ENCODE measurements around the gene TPBGL. TPM values are rescaled to one million over a fixed set of nuclear protein-coding genes. Genes with fewer than 3 reads are reported as not detected.
A peak's percentile ranks its signal among the peaks of the same experiment; 100 is the strongest.

TPBGL gene
- total RNA-seq, 1 experiment from 2014 or later = not detected

GRCh38 chr11:75204012-75204674 lies 36.4 kb upstream of the TPBGL start:
- no peaks in the 10 kb centered on the region for H3K4me1 ChIP-seq (ENCODE audit: low read length)
- no peaks in the 10 kb centered on the region for H3K9me3 ChIP-seq (ENCODE audit: low read length)
- H2AFZ ChIP-seq (ENCODE audit: low read length) = no peak overlapping the region
- no peaks in the 10 kb centered on the region for H3K79me2 ChIP-seq (ENCODE audit: low read length)
- no peak overlapping the region for H3K4me3 ChIP-seq (ENCODE audit: low read length)
- H3K27ac ChIP-seq (ENCODE audit: low read length) = no peak overlapping the region
- H4K20me1 ChIP-seq (ENCODE audit: insufficient read depth, low read depth, low read length) = no peaks in the 10 kb centered on the region
- H3K36me3 ChIP-seq (ENCODE audit: insufficient read depth, low read length) = no peaks in the 10 kb centered on the region
- no peak overlapping the region for H3K4me2 ChIP-seq (ENCODE audit: low read depth, low read length, poor library complexity, severe bottlenecking)
- no peaks in the 10 kb centered on the region for H3K27me3 ChIP-seq (ENCODE audit: low read length)
- H3K9ac ChIP-seq (ENCODE audit: low read length) = no peak overlapping the region
- no peak for DNase-seq
- no peaks in the 10 kb centered on the region for H3K9me2 ChIP-seq (replicated peaks; ENCODE audit: insufficient read depth, low read length)

- H3K27me3 ChIP-seq (ENCODE audit: low read length) = no peaks in the 10 kb centered on the region
- H3K4me3 ChIP-seq (ENCODE audit: low read length) = no peak overlapping the region
- H3K36me3 ChIP-seq (ENCODE audit: insufficient read depth, low read length) = no peaks in the 10 kb centered on the region
- H3K4me1 ChIP-seq (ENCODE audit: low read length) = no peaks in the 10 kb centered on the region
- no peak overlapping the region for H3K27ac ChIP-seq (ENCODE audit: low read length)
- no peak overlapping the region for H3K4me2 ChIP-seq (ENCODE audit: low read depth, low read length, poor library complexity, severe bottlenecking)
- H3K79me2 ChIP-seq (ENCODE audit: low read length) = no peaks in the 10 kb centered on the region
- no peak overlapping the region for H2AFZ ChIP-seq (ENCODE audit: low read length)
- no peaks in the 10 kb centered on the region for H4K20me1 ChIP-seq (ENCODE audit: insufficient read depth, low read depth, low read length)
- no peak overlapping the region for H3K9ac ChIP-seq (ENCODE audit: low read length)
- peak; percentile 92 for DNase-seq
- H3K9me3 ChIP-seq (ENCODE audit: low read length) = no peaks in the 10 kb centered on the region
- no peaks in the 10 kb centered on the region for H3K9me2 ChIP-seq (replicated peaks; ENCODE audit: insufficient read depth, low read length)
These were observed 35.6 kb upstream of the TPBGL start for GRCh38 chr11:75204685-75205563.

GRCh38 chr11:75205564-75206020 lies 35.0 kb upstream of the TPBGL start:
- no peak overlapping the region for H3K4me3 ChIP-seq (ENCODE audit: low read length)

GRCh38 chr11:75208446-75208845 lies 32.1 kb upstream of the TPBGL start:
- Histone ChIP-seq H3K27ac (ENCODE audit: low read length) (no peak overlapping the region), H3K9ac (ENCODE audit: low read length) (no peak overlapping the region), H3K4me1 (ENCODE audit: low read length) (no peaks in the 10 kb centered on the region), H3K9me2 (replicated peaks; ENCODE audit: insufficient read depth, low read length) (no peaks in the 10 kb centered on the region), H3K27me3 (ENCODE audit: low read length) (no peaks in the 10 kb centered on the region), H3K9me3 (ENCODE audit: low read length) (no peaks in the 10 kb centered on the region), H3K4me3 (ENCODE audit: low read length) (no peak overlapping the region), H3K36me3 (ENCODE audit: insufficient read depth, low read length) (no peaks in the 10 kb centered on the region), H2AFZ (ENCODE audit: low read length) (no peak overlapping the region), H3K79me2 (ENCODE audit: low read length) (no peaks in the 10 kb centered on the region), H4K20me1 (ENCODE audit: insufficient read depth, low read depth, low read length) (no peaks in the 10 kb centered on the region), H3K4me2 (ENCODE audit: low read depth, low read length, poor library complexity, severe bottlenecking) (no peak overlapping the region)
- DNase-seq = no peak

More at GRCh38 chr11:75205564-75206020, 35.0 kb upstream of the TPBGL start:
- Histone ChIP-seq H3K36me3 (ENCODE audit: insufficient read depth, low read length) (no peaks in the 10 kb centered on the region), H2AFZ (ENCODE audit: low read length) (no peak overlapping the region), H3K79me2 (ENCODE audit: low read length) (no peaks in the 10 kb centered on the region), H3K4me1 (ENCODE audit: low read length) (no peaks in the 10 kb centered on the region), H3K4me2 (ENCODE audit: low read depth, low read length, poor library complexity, severe bottlenecking) (no peak overlapping the region), H3K9ac (ENCODE audit: low read length) (no peak overlapping the region), H3K9me3 (ENCODE audit: low read length) (no peaks in the 10 kb centered on the region), H3K27ac (ENCODE audit: low read length) (no peak overlapping the region), H4K20me1 (ENCODE audit: insufficient read depth, low read depth, low read length) (no peaks in the 10 kb centered on the region), H3K27me3 (ENCODE audit: low read length) (no peaks in the 10 kb centered on the region), H3K9me2 (replicated peaks; ENCODE audit: insufficient read depth, low read length) (no peaks in the 10 kb centered on the region)
- DNase-seq = no peak

- Histone ChIP-seq H3K27me3 (ENCODE audit: low read length) (no peaks in the 10 kb centered on the region), H3K27ac (ENCODE audit: low read length) (no peak overlapping the region), H3K79me2 (ENCODE audit: low read length) (no peaks in the 10 kb centered on the region), H3K9me2 (replicated peaks; ENCODE audit: insufficient read depth, low read length) (no peaks in the 10 kb centered on the region), H3K9ac (ENCODE audit: low read length) (no peak overlapping the region), H4K20me1 (ENCODE audit: insufficient read depth, low read depth, low read length) (peaks cover 5% of the 10 kb centered on the region; the same call in 1 of the 2 replicates), H2AFZ (ENCODE audit: low read length) (no peak overlapping the region), H3K4me2 (ENCODE audit: low read depth, low read length, poor library complexity, severe bottlenecking) (no peak overlapping the region), H3K4me1 (ENCODE audit: low read length) (no peaks in the 10 kb centered on the region), H3K4me3 (ENCODE audit: low read length) (no peak overlapping the region), H3K9me3 (ENCODE audit: low read length) (no peaks in the 10 kb centered on the region), H3K36me3 (ENCODE audit: insufficient read depth, low read length) (no peaks in the 10 kb centered on the region)
- no peak for DNase-seq
These were observed 28.2 kb upstream of the TPBGL start for GRCh38 chr11:75212411-75212810.

GRCh38 chr11:75214411-75214821 lies 26.2 kb upstream of the TPBGL start:
- H3K9me2 ChIP-seq (replicated peaks; ENCODE audit: insufficient read depth, low read length) = no peaks in the 10 kb centered on the region
- H3K4me2 ChIP-seq (ENCODE audit: low read depth, low read length, poor library complexity, severe bottlenecking) = no peak overlapping the region
- H3K4me3 ChIP-seq (ENCODE audit: low read length) = no peak overlapping the region
- no peaks in the 10 kb centered on the region for H3K36me3 ChIP-seq (ENCODE audit: insufficient read depth, low read length)
- H3K79me2 ChIP-seq (ENCODE audit: low read length) = no peaks in the 10 kb centered on the region
- no peak overlapping the region for H3K27ac ChIP-seq (ENCODE audit: low read length)
- no peaks in the 10 kb centered on the region for H3K4me1 ChIP-seq (ENCODE audit: low read length)
- no peaks in the 10 kb centered on the region for H3K9me3 ChIP-seq (ENCODE audit: low read length)
- no peaks in the 10 kb centered on the region for H3K27me3 ChIP-seq (ENCODE audit: low read length)
- no peak overlapping the region for H2AFZ ChIP-seq (ENCODE audit: low read length)
- peak; percentile 94 for DNase-seq
- H3K9ac ChIP-seq (ENCODE audit: low read length) = no peak overlapping the region
- H4K20me1 ChIP-seq (ENCODE audit: insufficient read depth, low read depth, low read length) = peaks cover 5% of the 10 kb centered on the region; the same call in 1 of the 2 replicates

- no peaks in the 10 kb centered on the region for H3K9me2 ChIP-seq (replicated peaks; ENCODE audit: insufficient read depth, low read length)
- no peaks in the 10 kb centered on the region for H3K36me3 ChIP-seq (ENCODE audit: insufficient read depth, low read length)
- H3K9ac ChIP-seq (ENCODE audit: low read length) = no peak overlapping the region
- no peaks in the 10 kb centered on the region for H3K4me1 ChIP-seq (ENCODE audit: low read length)
- peaks cover 5% of the 10 kb centered on the region; the same call in 1 of the 2 replicates for H4K20me1 ChIP-seq (ENCODE audit: insufficient read depth, low read depth, low read length)
- H3K27ac ChIP-seq (ENCODE audit: low read length) = no peak overlapping the region
- H3K79me2 ChIP-seq (ENCODE audit: low read length) = no peaks in the 10 kb centered on the region
- H3K9me3 ChIP-seq (ENCODE audit: low read length) = no peaks in the 10 kb centered on the region
- DNase-seq = no peak
- H3K4me2 ChIP-seq (ENCODE audit: low read depth, low read length, poor library complexity, severe bottlenecking) = no peak overlapping the region
- H3K4me3 ChIP-seq (ENCODE audit: low read length) = no peak overlapping the region
- H2AFZ ChIP-seq (ENCODE audit: low read length) = no peak overlapping the region
- H3K27me3 ChIP-seq (ENCODE audit: low read length) = no peaks in the 10 kb centered on the region
These were observed 25.7 kb upstream of the TPBGL start for GRCh38 chr11:75214843-75215242.

- H4K20me1 ChIP-seq (ENCODE audit: insufficient read depth, low read depth, low read length) = peaks cover under 1% of the 10 kb centered on the region; the same call in 1 of the 2 replicates
- H3K79me2 ChIP-seq (ENCODE audit: low read length) = no peaks in the 10 kb centered on the region
- H3K9me3 ChIP-seq (ENCODE audit: low read length) = no peaks in the 10 kb centered on the region
- H2AFZ ChIP-seq (ENCODE audit: low read length) = no peak overlapping the region
- DNase-seq = no peak
- H3K36me3 ChIP-seq (ENCODE audit: insufficient read depth, low read length) = no peaks in the 10 kb centered on the region
- no peaks in the 10 kb centered on the region for H3K27me3 ChIP-seq (ENCODE audit: low read length)
- H3K4me2 ChIP-seq (ENCODE audit: low read depth, low read length, poor library complexity, severe bottlenecking) = no peak overlapping the region
- H3K27ac ChIP-seq (ENCODE audit: low read length) = no peak overlapping the region
- H3K9ac ChIP-seq (ENCODE audit: low read length) = no peak overlapping the region
- H3K4me1 ChIP-seq (ENCODE audit: low read length) = no peaks in the 10 kb centered on the region
- H3K9me2 ChIP-seq (replicated peaks; ENCODE audit: insufficient read depth, low read length) = no peaks in the 10 kb centered on the region
- H3K4me3 ChIP-seq (ENCODE audit: low read length) = no peak overlapping the region
These were observed 20.7 kb upstream of the TPBGL start for GRCh38 chr11:75219869-75220268.
